HG03571 (cell line): ENCODE measurements around the gene WIPF2.
"Not testable (repeated sequence)": the region's sequence is repeated elsewhere in the genome, so short reads cannot be mapped to it uniquely, and the experiment has no call there.

Experiments
- ATAC-seq: cut with Tn5 transposase; IDR thresholded peaks from one replicate; pipeline ENCODE4 v1.9.1; 2021; ENCODE audit not compliant: unreplicated experiment

The WIPF2 gene

GRCh38 chr17:40191237-40192208, 27.6 kb upstream of the WIPF2 start:
- peak; percentile 71 for ATAC-seq

- no peak for ATAC-seq
Observed at GRCh38 chr17:40192961-40193360, 26.1 kb upstream of the WIPF2 start.

GRCh38 chr17:40194821-40195220, 24.3 kb upstream of the WIPF2 start:
- ATAC-seq = no peak

GRCh38 chr17:40197550-40197949, 21.6 kb upstream of the WIPF2 start:
- no peak for ATAC-seq

GRCh38 chr17:40197965-40198456, 21.1 kb upstream of the WIPF2 start:
- not testable (repeated sequence) for ATAC-seq

GRCh38 chr17:40198576-40198975, 20.5 kb upstream of the WIPF2 start:
- no peak for ATAC-seq

GRCh38 chr17:40203131-40203530, 16.0 kb upstream of the WIPF2 start:
- ATAC-seq = no peak

- ATAC-seq = not testable (repeated sequence)
Observed at GRCh38 chr17:40206193-40206592, 12.9 kb upstream of the WIPF2 start.

- ATAC-seq = no peak
Observed at GRCh38 chr17:40209404-40210093, 9.6 kb upstream of the WIPF2 start.

GRCh38 chr17:40213914-40214313, 5.2 kb upstream of the WIPF2 start:
- not testable (repeated sequence) for ATAC-seq

- ATAC-seq = no peak
Observed at GRCh38 chr17:40218006-40218739, 931 bp upstream of the WIPF2 start.

GRCh38 chr17:40219594-40220338, 662 bp downstream of the WIPF2 start:
- ATAC-seq = no peak

- ATAC-seq = no peak
Observed at GRCh38 chr17:40224718-40225550, 5.8 kb downstream of the WIPF2 start.

- not testable (repeated sequence) for ATAC-seq
Observed at GRCh38 chr17:40229146-40229545, 10.0 kb downstream of the WIPF2 start.

- no peak for ATAC-seq
Observed at GRCh38 chr17:40230670-40231069, 11.6 kb downstream of the WIPF2 start.

- not testable (repeated sequence) for ATAC-seq
Observed at GRCh38 chr17:40231928-40232327, 12.8 kb downstream of the WIPF2 start.

GRCh38 chr17:40241252-40241834, 22.2 kb downstream of the WIPF2 start:
- ATAC-seq = no peak

GRCh38 chr17:40242774-40243173, 23.7 kb downstream of the WIPF2 start:
- no peak for ATAC-seq

- no peak for ATAC-seq
Observed at GRCh38 chr17:40243761-40244160, 24.7 kb downstream of the WIPF2 start.
